ENCODE results near the gene PACRG. TPM values are rescaled to one million over a fixed set of nuclear protein-coding genes. Genes with fewer than 3 reads are reported as not detected.

Gene PACRG
- total RNA-seq, 2 experiments from 2014 or later = 0.66 to 0.81 TPM

GRCh38 chr6:162845972-162846371 lies 118.2 kb downstream of the PACRG start:
- Histone ChIP-seq H3K36me3 (ENCODE audit: insufficient read depth, low read length) (no peaks in the 10 kb centered on the region), H3K27ac (ENCODE audit: low read depth in 1 of 2, low read length in 2 of 2) (no peak overlapping the region), H3K4me3 (ENCODE audit: low read length) (no peak overlapping the region), H3K27me3 (ENCODE audit: control insufficient read depth in 1 of 2, insufficient read depth in 2 of 2, low read length in 2 of 2) (no peaks in the 10 kb centered on the region), H3K9me3 (ENCODE audit: control insufficient read depth in 1 of 2, insufficient read depth in 1 of 2, low read length in 2 of 2) (peaks cover 0 to 8% of the 10 kb centered on the region in 2 experiments), H3K4me1 (ENCODE audit: insufficient read depth, low read length) (no peaks in the 10 kb centered on the region)
- ChIA-PET POLR2A (no interaction called here), CTCF (no interaction called here)
- DNase-seq (no peak), ATAC-seq (ENCODE audit: poor library complexity) (no peak)
- Mint-ChIP-seq H3K4me1 (ENCODE audit: low read depth) (no peaks in the 10 kb centered on the region), H3K27ac (no peak overlapping the region), H3K36me3 (ENCODE audit: low read depth) (no peaks in the 10 kb centered on the region), H3K27me3 (no peaks in the 10 kb centered on the region), H3K9me3 (no peaks in the 10 kb centered on the region), H3K4me3 (no peak overlapping the region)
- no peak for TF ChIP-seq CTCF (IDR thresholded peaks at IDR 0.05)
- intact Hi-C loops (cut with DNase I, micrococcal nuclease) = no loop called here

- no peaks in the 10 kb centered on the region for H3K27me3 ChIP-seq (ENCODE audit: control insufficient read depth in 1 of 2, insufficient read depth in 2 of 2, low read length in 2 of 2)
- H3K27ac ChIP-seq (ENCODE audit: low read depth in 1 of 2, low read length in 2 of 2) = no peak overlapping the region
- Mint-ChIP-seq H3K27ac (no peak overlapping the region), H3K4me1 (ENCODE audit: low read depth) (no peaks in the 10 kb centered on the region), H3K9me3 (no peaks in the 10 kb centered on the region), H3K4me3 (no peak overlapping the region), H3K27me3 (no peaks in the 10 kb centered on the region), H3K36me3 (ENCODE audit: low read depth) (no peaks in the 10 kb centered on the region)
- H3K4me1 ChIP-seq (ENCODE audit: insufficient read depth, low read length) = no peaks in the 10 kb centered on the region
- H3K36me3 ChIP-seq (ENCODE audit: insufficient read depth, low read length) = no peaks in the 10 kb centered on the region
- H3K4me3 ChIP-seq (ENCODE audit: low read length) = no peak overlapping the region
- H3K9me3 ChIP-seq (ENCODE audit: control insufficient read depth in 1 of 2, insufficient read depth in 1 of 2, low read length in 2 of 2) = peaks cover 0 to 8% of the 10 kb centered on the region in 2 experiments
- ChIA-PET POLR2A (no interaction called here), CTCF (no interaction called here)
- no peak for ATAC-seq (ENCODE audit: poor library complexity)
- DNase-seq = no peak
- intact Hi-C loops (cut with DNase I, micrococcal nuclease) = no loop called here
- TF ChIP-seq CTCF (IDR thresholded peaks at IDR 0.05) = no peak
Observed at GRCh38 chr6:162846723-162847122, 118.9 kb downstream of the PACRG start.

- H3K4me3 Mint-ChIP-seq = no peak overlapping the region
- Histone ChIP-seq H3K27me3 (ENCODE audit: control insufficient read depth in 1 of 2, insufficient read depth in 2 of 2, low read length in 2 of 2) (no peaks in the 10 kb centered on the region), H3K4me1 (ENCODE audit: insufficient read depth, low read length) (no peaks in the 10 kb centered on the region), H3K36me3 (ENCODE audit: insufficient read depth, low read length) (no peaks in the 10 kb centered on the region), H3K9me3 (ENCODE audit: control insufficient read depth in 1 of 2, insufficient read depth in 1 of 2, low read length in 2 of 2) (peaks cover 0 to 5% of the 10 kb centered on the region in 2 experiments), H3K4me3 (ENCODE audit: low read length) (no peak overlapping the region), H3K27ac (ENCODE audit: low read depth in 1 of 2, low read length in 2 of 2) (no peak overlapping the region)
- ATAC-seq (ENCODE audit: poor library complexity) (no peak), DNase-seq (no peak)
- no peaks in the 10 kb centered on the region for H3K4me1 Mint-ChIP-seq (ENCODE audit: low read depth)
- intact Hi-C loops (cut with DNase I, micrococcal nuclease) = no loop called here
- no peaks in the 10 kb centered on the region for H3K36me3 Mint-ChIP-seq (ENCODE audit: low read depth)
- ChIA-PET POLR2A (no interaction called here), CTCF (no interaction called here)
- no peak overlapping the region for H3K27ac Mint-ChIP-seq
- TF ChIP-seq CTCF (IDR thresholded peaks at IDR 0.05) = no peak
- H3K9me3 Mint-ChIP-seq = no peaks in the 10 kb centered on the region
- H3K27me3 Mint-ChIP-seq = no peaks in the 10 kb centered on the region
Observed at GRCh38 chr6:162849269-162849668, 121.5 kb downstream of the PACRG start.
